ENCODE measurements around the gene TGFB1I1. TPM values are rescaled to one million over a fixed set of nuclear protein-coding genes. Genes with fewer than 3 reads are reported as not detected.

TGFB1I1 gene
- total and polyA plus RNA-seq, 2 of the 13 experiments (the other 11 are each of a cell fraction or from before 2014, with no cell fraction given): 0.80 to 2.9 TPM

DNA sequence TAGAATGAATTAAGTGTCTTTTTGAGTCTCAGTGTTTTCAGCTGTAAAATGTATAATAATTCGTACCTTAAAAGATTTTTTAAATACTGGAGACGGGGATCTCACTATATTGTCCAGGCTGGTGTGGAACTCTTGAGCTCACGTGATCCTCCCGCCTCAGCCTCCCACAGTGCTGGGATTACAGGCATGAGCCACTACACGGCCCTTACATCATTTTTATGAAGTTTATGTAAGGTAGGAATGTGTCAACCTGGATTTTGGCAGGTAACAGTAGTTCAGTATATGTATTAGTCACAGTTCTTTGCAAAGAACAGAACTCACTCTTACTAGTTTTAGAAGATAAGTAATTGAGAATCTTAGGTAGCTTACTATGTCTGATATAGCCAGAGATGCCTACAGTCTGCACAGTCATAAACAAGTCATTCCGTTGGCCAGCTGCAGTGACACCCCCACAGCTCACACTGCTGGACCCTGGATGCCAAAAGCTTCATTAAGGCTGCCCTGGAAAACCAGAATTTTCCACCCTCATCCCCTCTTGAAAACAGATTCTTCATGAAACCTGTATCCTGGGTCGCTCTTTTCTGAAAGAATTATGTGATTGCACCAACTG is 43.2 kb upstream of the TGFB1I1 start:
- in situ Hi-C loops (cut with HindIII; ENCODE audit: extremely low pct_ligation_motif_present, low pct_unique_long_range_greater_than_20kb): loop anchor here (25.0 kb wide), 1 partner anchor 216 kb away; the partner anchor contains the start of genes PYCARD, PYDC1 and TRIM72
- H3K4me2 ChIP-seq (ENCODE audit: low read depth, low read length): no peak overlapping the region
- TF ChIP-seq, protein P1, sequence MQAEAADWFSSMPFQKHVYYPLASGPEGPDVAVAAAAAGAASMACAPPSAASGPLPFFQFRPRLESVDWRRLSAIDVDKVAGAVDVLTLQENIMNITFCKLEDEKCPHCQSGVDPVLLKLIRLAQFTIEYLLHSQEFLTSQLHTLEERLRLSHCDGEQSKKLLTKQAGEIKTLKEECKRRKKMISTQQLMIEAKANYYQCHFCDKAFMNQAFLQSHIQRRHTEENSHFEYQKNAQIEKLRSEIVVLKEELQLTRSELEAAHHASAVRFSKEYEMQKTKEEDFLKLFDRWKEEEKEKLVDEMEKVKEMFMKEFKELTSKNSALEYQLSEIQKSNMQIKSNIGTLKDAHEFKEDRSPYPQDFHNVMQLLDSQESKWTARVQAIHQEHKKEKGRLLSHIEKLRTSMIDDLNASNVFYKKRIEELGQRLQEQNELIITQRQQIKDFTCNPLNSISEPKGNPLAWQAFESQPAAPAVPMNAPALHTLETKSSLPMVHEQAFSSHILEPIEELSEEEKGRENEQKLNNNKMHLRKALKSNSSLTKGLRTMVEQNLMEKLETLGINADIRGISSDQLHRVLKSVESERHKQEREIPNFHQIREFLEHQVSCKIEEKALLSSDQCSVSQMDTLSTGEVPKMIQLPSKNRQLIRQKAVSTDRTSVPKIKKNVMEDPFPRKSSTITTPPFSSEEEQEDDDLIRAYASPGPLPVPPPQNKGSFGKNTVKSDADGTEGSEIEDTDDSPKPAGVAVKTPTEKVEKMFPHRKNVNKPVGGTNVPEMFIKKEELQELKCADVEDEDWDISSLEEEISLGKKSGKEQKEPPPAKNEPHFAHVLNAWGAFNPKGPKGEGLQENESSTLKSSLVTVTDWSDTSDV (CRISPR knock-in tag; IDR thresholded peaks at IDR 0.05): no peak
- TF ChIP-seq, protein P2, sequence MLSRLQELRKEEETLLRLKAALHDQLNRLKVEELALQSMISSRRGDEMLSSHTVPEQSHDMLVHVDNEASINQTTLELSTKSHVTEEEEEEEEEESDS (CRISPR knock-in tag; IDR thresholded peaks at IDR 0.05; ENCODE audit: borderline replicate concordance): no peak
- TF ChIP-seq, protein P3, sequence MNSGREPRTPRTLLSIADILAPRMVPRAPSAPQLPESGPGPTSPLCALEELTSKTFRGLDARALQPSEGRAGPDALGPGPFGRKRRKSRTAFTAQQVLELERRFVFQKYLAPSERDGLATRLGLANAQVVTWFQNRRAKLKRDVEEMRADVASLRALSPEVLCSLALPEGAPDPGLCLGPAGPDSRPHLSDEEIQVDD (CRISPR knock-in tag; IDR thresholded peaks at IDR 0.05; ENCODE audit: borderline replicate concordance): no peak
- TF ChIP-seq ZNF451 (CRISPR knock-in tag; IDR thresholded peaks at IDR 0.05) (no peak), KAT2B (IDR thresholded peaks at IDR 0.05; ENCODE audit: borderline replicate concordance, low read depth, low read length) (no peak), ZNF550 (CRISPR knock-in tag; IDR thresholded peaks at IDR 0.05; ENCODE audit: borderline replicate concordance) (no peak)
- TF ChIP-seq, protein P4, sequence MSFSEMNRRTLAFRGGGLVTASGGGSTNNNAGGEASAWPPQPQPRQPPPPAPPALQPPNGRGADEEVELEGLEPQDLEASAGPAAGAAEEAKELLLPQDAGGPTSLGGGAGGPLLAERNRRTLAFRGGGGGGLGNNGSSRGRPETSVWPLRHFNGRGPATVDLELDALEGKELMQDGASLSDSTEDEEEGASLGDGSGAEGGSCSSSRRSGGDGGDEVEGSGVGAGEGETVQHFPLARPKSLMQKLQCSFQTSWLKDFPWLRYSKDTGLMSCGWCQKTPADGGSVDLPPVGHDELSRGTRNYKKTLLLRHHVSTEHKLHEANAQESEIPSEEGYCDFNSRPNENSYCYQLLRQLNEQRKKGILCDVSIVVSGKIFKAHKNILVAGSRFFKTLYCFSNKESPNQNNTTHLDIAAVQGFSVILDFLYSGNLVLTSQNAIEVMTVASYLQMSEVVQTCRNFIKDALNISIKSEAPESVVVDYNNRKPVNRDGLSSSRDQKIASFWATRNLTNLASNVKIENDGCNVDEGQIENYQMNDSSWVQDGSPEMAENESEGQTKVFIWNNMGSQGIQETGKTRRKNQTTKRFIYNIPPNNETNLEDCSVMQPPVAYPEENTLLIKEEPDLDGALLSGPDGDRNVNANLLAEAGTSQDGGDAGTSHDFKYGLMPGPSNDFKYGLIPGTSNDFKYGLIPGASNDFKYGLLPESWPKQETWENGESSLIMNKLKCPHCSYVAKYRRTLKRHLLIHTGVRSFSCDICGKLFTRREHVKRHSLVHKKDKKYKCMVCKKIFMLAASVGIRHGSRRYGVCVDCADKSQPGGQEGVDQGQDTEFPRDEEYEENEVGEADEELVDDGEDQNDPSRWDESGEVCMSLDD (CRISPR knock-in tag; IDR thresholded peaks at IDR 0.05; ENCODE audit: borderline replicate concordance): no peak
- TF ChIP-seq, protein P5, sequence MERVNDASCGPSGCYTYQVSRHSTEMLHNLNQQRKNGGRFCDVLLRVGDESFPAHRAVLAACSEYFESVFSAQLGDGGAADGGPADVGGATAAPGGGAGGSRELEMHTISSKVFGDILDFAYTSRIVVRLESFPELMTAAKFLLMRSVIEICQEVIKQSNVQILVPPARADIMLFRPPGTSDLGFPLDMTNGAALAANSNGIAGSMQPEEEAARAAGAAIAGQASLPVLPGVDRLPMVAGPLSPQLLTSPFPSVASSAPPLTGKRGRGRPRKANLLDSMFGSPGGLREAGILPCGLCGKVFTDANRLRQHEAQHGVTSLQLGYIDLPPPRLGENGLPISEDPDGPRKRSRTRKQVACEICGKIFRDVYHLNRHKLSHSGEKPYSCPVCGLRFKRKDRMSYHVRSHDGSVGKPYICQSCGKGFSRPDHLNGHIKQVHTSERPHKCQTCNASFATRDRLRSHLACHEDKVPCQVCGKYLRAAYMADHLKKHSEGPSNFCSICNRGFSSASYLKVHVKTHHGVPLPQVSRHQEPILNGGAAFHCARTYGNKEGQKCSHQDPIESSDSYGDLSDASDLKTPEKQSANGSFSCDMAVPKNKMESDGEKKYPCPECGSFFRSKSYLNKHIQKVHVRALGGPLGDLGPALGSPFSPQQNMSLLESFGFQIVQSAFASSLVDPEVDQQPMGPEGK (CRISPR knock-in tag; IDR thresholded peaks at IDR 0.05): no peak
- TF ChIP-seq, protein P6, sequence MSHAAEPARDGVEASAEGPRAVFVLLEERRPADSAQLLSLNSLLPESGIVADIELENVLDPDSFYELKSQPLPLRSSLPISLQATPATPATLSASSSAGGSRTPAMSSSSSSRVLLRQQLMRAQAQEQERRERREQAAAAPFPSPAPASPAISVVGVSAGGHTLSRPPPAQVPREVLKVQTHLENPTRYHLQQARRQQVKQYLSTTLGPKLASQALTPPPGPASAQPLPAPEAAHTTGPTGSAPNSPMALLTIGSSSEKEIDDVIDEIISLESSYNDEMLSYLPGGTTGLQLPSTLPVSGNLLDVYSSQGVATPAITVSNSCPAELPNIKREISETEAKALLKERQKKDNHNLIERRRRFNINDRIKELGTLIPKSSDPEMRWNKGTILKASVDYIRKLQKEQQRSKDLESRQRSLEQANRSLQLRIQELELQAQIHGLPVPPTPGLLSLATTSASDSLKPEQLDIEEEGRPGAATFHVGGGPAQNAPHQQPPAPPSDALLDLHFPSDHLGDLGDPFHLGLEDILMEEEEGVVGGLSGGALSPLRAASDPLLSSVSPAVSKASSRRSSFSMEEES (CRISPR knock-in tag; IDR thresholded peaks at IDR 0.05): no peak

More for the DNA sequence above, 43.2 kb upstream of the TGFB1I1 start:
- DNase-seq (ENCODE audit: low spot score) (no peak), FAIRE-seq (peak; percentile 30), ATAC-seq (no peak)
- Histone ChIP-seq H3K9ac (ENCODE audit: insufficient read depth, low read depth, low read length) (no peak overlapping the region), H4K20me1 (ENCODE audit: insufficient read depth, low read length) (no peaks in the 10 kb centered on the region), H3K27ac (ENCODE audit: extremely low read length, insufficient read depth, low read length) (no peak overlapping the region), H3K4me1 (ENCODE audit: insufficient read depth, low read length) (no peaks in the 10 kb centered on the region), H3K27me3 (ENCODE audit: control insufficient read depth in 1 of 2, insufficient read depth in 2 of 2, low read length in 2 of 2) (peaks cover 0 to 11% of the 10 kb centered on the region in 2 experiments; a peak in 1 of 5 replicates), H2AFZ (ENCODE audit: low read length) (no peak overlapping the region), H3K79me2 (ENCODE audit: insufficient read depth, low read length) (no peaks in the 10 kb centered on the region), H3K36me3 (replicated peaks in 1 of 2; ENCODE audit: control insufficient read depth in 1 of 2, insufficient read depth in 2 of 2, low read length in 2 of 2) (no peaks in the 10 kb centered on the region), H3K4me3 (replicated peaks in 1 of 3; ENCODE audit: insufficient read depth in 1 of 3, low read depth in 2 of 3, low read length in 3 of 3) (no peak overlapping the region), H3K9me3 (ENCODE audit: low read length) (no peaks in the 10 kb centered on the region)
- WGBS (ENCODE audit: low lambda C conversion rate): 12% methylated on average over 7 of the region's 7 CpGs
- no TSS peak for BruUV-seq (replicated peaks)
- intact Hi-C loops (cut with micrococcal nuclease; ENCODE audit: unreplicated experiment): no loop called here
- ChIA-PET POLR2A (interaction anchor here (1.2 kb wide), 1 partner anchor 12 kb away, joined by 3 read pairs; no protein-coding TSS in a partner anchor), CTCF (ENCODE audit: low intra/inter-chr PET ratio, low total read pairs) (no interaction called here)
